ENCODE results near the gene RPS6KB2.

GRCh38 chr11:67441731-67442351, 13.5 kb downstream of the RPS6KB2 start:
- TF ChIP-seq, protein P1, sequence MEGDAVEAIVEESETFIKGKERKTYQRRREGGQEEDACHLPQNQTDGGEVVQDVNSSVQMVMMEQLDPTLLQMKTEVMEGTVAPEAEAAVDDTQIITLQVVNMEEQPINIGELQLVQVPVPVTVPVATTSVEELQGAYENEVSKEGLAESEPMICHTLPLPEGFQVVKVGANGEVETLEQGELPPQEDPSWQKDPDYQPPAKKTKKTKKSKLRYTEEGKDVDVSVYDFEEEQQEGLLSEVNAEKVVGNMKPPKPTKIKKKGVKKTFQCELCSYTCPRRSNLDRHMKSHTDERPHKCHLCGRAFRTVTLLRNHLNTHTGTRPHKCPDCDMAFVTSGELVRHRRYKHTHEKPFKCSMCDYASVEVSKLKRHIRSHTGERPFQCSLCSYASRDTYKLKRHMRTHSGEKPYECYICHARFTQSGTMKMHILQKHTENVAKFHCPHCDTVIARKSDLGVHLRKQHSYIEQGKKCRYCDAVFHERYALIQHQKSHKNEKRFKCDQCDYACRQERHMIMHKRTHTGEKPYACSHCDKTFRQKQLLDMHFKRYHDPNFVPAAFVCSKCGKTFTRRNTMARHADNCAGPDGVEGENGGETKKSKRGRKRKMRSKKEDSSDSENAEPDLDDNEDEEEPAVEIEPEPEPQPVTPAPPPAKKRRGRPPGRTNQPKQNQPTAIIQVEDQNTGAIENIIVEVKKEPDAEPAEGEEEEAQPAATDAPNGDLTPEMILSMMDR (conservative IDR thresholded peaks at IDR 0.05; ENCODE audit: low read depth, low read length): no peak
- TF ChIP-seq RFX5 (IDR thresholded peaks at IDR 0.05; ENCODE audit: low read depth, low read length) (no peak), POLR2A (IDR thresholded peaks at IDR 0.05; ENCODE audit: low read depth, low read length) (no peak), USF2 (IDR thresholded peaks at IDR 0.05; ENCODE audit: low read depth, low read length) (no peak), NFE2L2 (IDR thresholded peaks at IDR 0.05; ENCODE audit: low read depth, low read length) (no peak), RAD21 (IDR thresholded peaks at IDR 0.05; ENCODE audit: low read length) (no peak), CEBPB (IDR thresholded peaks at IDR 0.05; ENCODE audit: low read depth, low read length) (no peak), RCOR1 (IDR thresholded peaks at IDR 0.05; ENCODE audit: insufficient replicate concordance, low read length) (no peak)
